Putamen (tissue), 1 donor: ENCODE data around the gene TK2.
"Not testable (repeated sequence)": the region's sequence is repeated elsewhere in the genome, so short reads cannot be mapped to it uniquely, and the experiment has no call there.

Experiments
- DNase-seq: peaks from one replicate; pipeline ENCODE4 v3.0.0-alpha.2; 2016; ENCODE audit warnings: low spot score

The TK2 gene

GRCh38 chr16:66503030-66503429 lies 46.9 kb downstream of the TK2 start:
- no peak for DNase-seq

GRCh38 chr16:66502020-66502913 lies 47.7 kb downstream of the TK2 start:
- DNase-seq = no peak

GRCh38 chr16:66501563-66501962 lies 48.4 kb downstream of the TK2 start:
- not testable (repeated sequence) for DNase-seq

- not testable (repeated sequence) for DNase-seq
These were observed 52.0 kb downstream of the TK2 start for GRCh38 chr16:66497921-66498320.

- DNase-seq = not testable (repeated sequence)
These were observed 53.7 kb downstream of the TK2 start for GRCh38 chr16:66496226-66496625.

GRCh38 chr16:66495440-66495839 lies 54.5 kb downstream of the TK2 start:
- DNase-seq = no peak

- no peak for DNase-seq
These were observed 55.0 kb downstream of the TK2 start for GRCh38 chr16:66494916-66495315.

- no peak for DNase-seq
These were observed 56.2 kb downstream of the TK2 start for GRCh38 chr16:66493490-66494401.

- no peak for DNase-seq
These were observed 58.2 kb downstream of the TK2 start for GRCh38 chr16:66491716-66492064.

GRCh38 chr16:66490774-66491715 lies 58.9 kb downstream of the TK2 start:
- no peak for DNase-seq

- no peak for DNase-seq
These were observed 60.1 kb downstream of the TK2 start for GRCh38 chr16:66489818-66490217.

- no peak for DNase-seq
These were observed 60.5 kb downstream of the TK2 start for GRCh38 chr16:66489385-66489784.

- no peak for DNase-seq
These were observed 61.4 kb downstream of the TK2 start for GRCh38 chr16:66488505-66488904.

GRCh38 chr16:66487580-66488275 lies 62.2 kb downstream of the TK2 start:
- DNase-seq = no peak

- no peak for DNase-seq
These were observed 62.9 kb downstream of the TK2 start for GRCh38 chr16:66486773-66487579.

- DNase-seq = no peak
These were observed 63.6 kb downstream of the TK2 start for GRCh38 chr16:66486199-66486772.

GRCh38 chr16:66485376-66485775 lies 64.5 kb downstream of the TK2 start:
- DNase-seq = no peak

GRCh38 chr16:66484453-66485213 lies 65.3 kb downstream of the TK2 start:
- DNase-seq = no peak
